NCI-H748 treated with DMSO at 0.1 percent for 48 hours (cell line): Measurements from ENCODE around the gene PDCD1LG2.
"Not testable (repeated sequence)": the region's sequence is repeated elsewhere in the genome, so short reads cannot be mapped to it uniquely, and the experiment has no call there.

Source experiments
- DNase-seq: peaks from one replicate; lab custom pipeline; 2025; lab: John Stamatoyannopoulos, UW

Gene PDCD1LG2

GRCh38 chr9:5493679-5494511, 16.4 kb upstream of the PDCD1LG2 start:
- DNase-seq: no peak

- DNase-seq: not testable (repeated sequence)
Observed at GRCh38 chr9:5494765-5495164, 15.6 kb upstream of the PDCD1LG2 start.

GRCh38 chr9:5499157-5499556, 11.2 kb upstream of the PDCD1LG2 start:
- no peak for DNase-seq

- no peak for DNase-seq
Observed at GRCh38 chr9:5499889-5500398, 10.4 kb upstream of the PDCD1LG2 start.

GRCh38 chr9:5500441-5501235, 9.7 kb upstream of the PDCD1LG2 start:
- DNase-seq: no peak

GRCh38 chr9:5502553-5502952, 7.8 kb upstream of the PDCD1LG2 start:
- no peak for DNase-seq

GRCh38 chr9:5509573-5509972, 758 bp upstream of the PDCD1LG2 start:
- DNase-seq: no peak

GRCh38 chr9:5510989-5511388, 658 bp downstream of the PDCD1LG2 start:
- DNase-seq: no peak

- no peak for DNase-seq
Observed at GRCh38 chr9:5511476-5511875, 1.1 kb downstream of the PDCD1LG2 start.

GRCh38 chr9:5511935-5512580, 1.7 kb downstream of the PDCD1LG2 start:
- DNase-seq: no peak

- no peak for DNase-seq
Observed at GRCh38 chr9:5512658-5513452, 2.5 kb downstream of the PDCD1LG2 start.

GRCh38 chr9:5513966-5514616, 3.8 kb downstream of the PDCD1LG2 start:
- DNase-seq: no peak

- DNase-seq: no peak
Observed at GRCh38 chr9:5514617-5515260, 4.4 kb downstream of the PDCD1LG2 start.

GRCh38 chr9:5515261-5515650, 4.9 kb downstream of the PDCD1LG2 start:
- DNase-seq: no peak

GRCh38 chr9:5516453-5517220, 6.3 kb downstream of the PDCD1LG2 start:
- DNase-seq: no peak

GRCh38 chr9:5518171-5518936, 8.0 kb downstream of the PDCD1LG2 start:
- DNase-seq: no peak

GRCh38 chr9:5518937-5519319, 8.6 kb downstream of the PDCD1LG2 start:
- DNase-seq: no peak

GRCh38 chr9:5524090-5524489, 13.8 kb downstream of the PDCD1LG2 start:
- no peak for DNase-seq

GRCh38 chr9:5529683-5530221, 19.4 kb downstream of the PDCD1LG2 start:
- no peak for DNase-seq
